Panc1 (cell line): ENCODE results near the gene ARMC12. TPM values are rescaled to one million over a fixed set of nuclear protein-coding genes. Genes with fewer than 3 reads are reported as not detected.

ENCODE experiments used
- ATAC-seq: fragments of 200-7000 bp; cut with Tn5 transposase; 2 replicates; pipeline ENCODE4 v1.9.1; 2020; ENCODE audit warnings: mild to moderate bottlenecking, moderate library complexity
- BruUV-seq: library from RNA; stranded (reverse); fragments of 400-500 nt; replicated peaks from 2 replicates; lab custom pipeline; 2021; lab: Mats Ljungman, UMichigan
- CTCF ChIA-PET: fragments of 300-600 bp; sonication (Branson Sonifier 250); formaldehyde crosslinking; loops from one replicate; lab custom pipeline; 2022; ENCODE audit warnings: antibody characterized with exemption; lab: Charles Lee
- POLR2A ChIA-PET: fragments of 300-600 bp; sonication (Branson Sonifier 250); formaldehyde crosslinking; loops from one replicate; lab custom pipeline; 2022; ENCODE audit warnings: antibody characterized with exemption; lab: Charles Lee
- DNase-seq: peaks from one replicate; pipeline ENCODE4 v3.0.0-alpha.2; 2010; ENCODE audit warnings: low read depth, low spot score
- H3K27ac ChIP-seq: 2 replicates; pipeline ENCODE4 v1.5.1; 2011; ENCODE audit warnings: mild to moderate bottlenecking, low read length, inconsistent platforms
- H3K27me3 ChIP-seq: fragments of 200-500 bp; sonication (Bioruptor generic); 2 replicates; pipeline ENCODE4 v1.6.0; 2014; ENCODE audit warnings: low read length, inconsistent platforms; ENCODE audit not compliant: control insufficient read depth, insufficient read depth
- H3K36me3 ChIP-seq: fragments of 200-500 bp; sonication (Bioruptor generic); 2 replicates; pipeline ENCODE4 v1.5.1; 2014; ENCODE audit warnings: inconsistent platforms, mild to moderate bottlenecking, low read length, moderate library complexity; ENCODE audit not compliant: control insufficient read depth, insufficient read depth
- H3K4me1 ChIP-seq: 2 replicates; pipeline ENCODE4 v1.5.1; 2011; ENCODE audit warnings: inconsistent platforms, mild to moderate bottlenecking, low read length, moderate library complexity; ENCODE audit not compliant: control insufficient read depth, insufficient read depth
- H3K4me3 ChIP-seq, 2 experiments: 2 replicates each; pipeline ENCODE4 v1.5.1; 2011 to 2012; ENCODE audit warnings: low read depth in 2 of 2, low read length in 2 of 2, mild to moderate bottlenecking in 2 of 2, inconsistent platforms in 1 of 2, moderate library complexity in 1 of 2
- H3K9me3 ChIP-seq: fragments of 200-500 bp; sonication (Bioruptor generic); 2 replicates; pipeline ENCODE4 v1.5.1; 2014; ENCODE audit warnings: low read depth, mild to moderate bottlenecking, inconsistent platforms, low read length, moderate library complexity; ENCODE audit not compliant: control insufficient read depth, insufficient read depth
- POLR2AphosphoS5 ChIP-seq: IDR thresholded peaks from 2 replicates; pipeline ENCODE4 v1.6.1; 2012; ENCODE audit warnings: mild to moderate bottlenecking, low read depth, low read length, moderate library complexity
- SIN3A ChIP-seq: IDR thresholded peaks from 2 replicates; pipeline ENCODE4 v1.6.1; 2012; ENCODE audit warnings: low read depth, mild to moderate bottlenecking, low read length, moderate library complexity, borderline replicate concordance; ENCODE audit not compliant: insufficient read depth
- TCF7L2 ChIP-seq: IDR thresholded peaks from 2 replicates; pipeline ENCODE4 v1.6.1; 2011; ENCODE audit warnings: mild to moderate bottlenecking, low read depth, low read length, inconsistent platforms
- in situ Hi-C: cut with HindIII; loops from 2 replicates; pipeline ENCODE4 v1.10.0; 2016; ENCODE audit warnings: low sequenced_read_pairs, low pct_unique_long_range_greater_than_20kb
- intact Hi-C: fragments of 100-400 bp; cut with micrococcal nuclease; formaldehyde crosslinking; loops from one replicate; pipeline ENCODE4 v1.10.0; 2022; ENCODE audit not compliant: unreplicated experiment
- total RNA-seq: library from RNA; stranded (reverse); gene quantifications from one replicate; pipeline ENCODE4 v1.2.1, GENCODE V29; 2021; ENCODE audit not compliant: unreplicated experiment
- TF ChIP-seq, protein P1 (sequence below), 2 experiments: IDR thresholded peaks; 2 replicates each; pipeline ENCODE4 v1.6.1; 2011 to 2012; ENCODE audit warnings: low read depth in 2 of 2, control low read depth in 1 of 2, low read length in 1 of 2, mild to moderate bottlenecking in 1 of 2, moderate library complexity in 1 of 2; ENCODE audit not compliant: insufficient read depth in 1 of 2
- TF ChIP-seq, protein P2 (sequence below): fragments of 450-650 bp; IDR thresholded peaks from 2 replicates; pipeline ENCODE4 v1.5.1; 2017; ENCODE audit warnings: mild to moderate bottlenecking

Gene ARMC12
- total RNA-seq, 1 experiment from 2014 or later: 1.4 TPM

DNA sequence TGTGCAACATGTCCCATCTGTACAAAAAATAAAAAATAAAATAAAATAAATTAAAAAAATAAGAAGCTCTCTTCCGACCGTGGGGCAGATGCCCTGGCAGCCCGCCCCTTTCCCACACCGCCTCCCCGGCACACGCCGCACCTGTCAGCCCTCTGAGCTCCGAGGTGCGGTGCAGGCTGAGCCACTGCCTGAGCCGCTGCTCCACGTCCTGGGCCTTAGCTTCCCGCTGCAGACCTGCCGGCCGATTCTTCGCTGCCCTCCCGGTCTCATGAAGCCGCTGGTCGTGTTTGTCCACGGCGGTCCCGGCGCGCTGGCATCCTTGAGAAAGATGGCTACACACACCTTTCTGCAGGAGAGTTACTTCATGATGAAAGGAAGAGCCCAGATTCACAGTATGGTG is 28.9 kb downstream of the ARMC12 start:
- no peaks in the 10 kb centered on the region for H3K9me3 ChIP-seq
- DNase-seq: no peak

DNA sequence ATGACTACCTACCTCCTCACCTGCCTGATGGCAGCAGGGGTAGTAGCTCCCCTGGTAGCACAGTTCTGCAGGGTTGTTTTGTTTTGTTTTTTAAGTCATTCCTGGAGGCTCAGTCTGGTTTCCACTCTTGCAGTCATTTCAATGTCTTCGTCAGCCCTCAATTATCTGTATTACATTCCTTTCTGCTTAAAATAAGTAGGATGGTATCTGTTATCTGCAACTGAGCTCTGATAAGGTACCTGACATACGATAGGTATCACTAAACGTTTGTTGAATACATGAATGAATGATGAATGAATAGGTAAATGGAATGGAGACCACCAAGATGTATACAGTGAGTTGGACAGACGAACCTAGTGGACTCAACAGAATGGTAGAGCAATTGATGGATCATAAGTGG is 32.4 kb downstream of the ARMC12 start:
- CTCF ChIA-PET: interaction anchor here (0.6 kb wide), 1 partner anchor 11 kb away, joined by 4 read pairs; no protein-coding TSS in a partner anchor
- no peak overlapping the region for H3K4me3 ChIP-seq
- H3K27ac ChIP-seq: no peak overlapping the region
- H3K27me3 ChIP-seq: peaks cover 4% of the 10 kb centered on the region; the same call in 1 of the 2 replicates
- POLR2A ChIA-PET: no interaction called here
- ATAC-seq (no peak), DNase-seq (no peak)
- intact Hi-C loops (no loop called here), in situ Hi-C loops (no loop called here)
- H3K36me3 ChIP-seq: no peaks in the 10 kb centered on the region
- H3K4me1 ChIP-seq: no peaks in the 10 kb centered on the region
- BruUV-seq: no TSS peak
- TF ChIP-seq SIN3A (no peak), TCF7L2 (no peak), POLR2AphosphoS5 (no peak)
- TF ChIP-seq, protein P1, sequence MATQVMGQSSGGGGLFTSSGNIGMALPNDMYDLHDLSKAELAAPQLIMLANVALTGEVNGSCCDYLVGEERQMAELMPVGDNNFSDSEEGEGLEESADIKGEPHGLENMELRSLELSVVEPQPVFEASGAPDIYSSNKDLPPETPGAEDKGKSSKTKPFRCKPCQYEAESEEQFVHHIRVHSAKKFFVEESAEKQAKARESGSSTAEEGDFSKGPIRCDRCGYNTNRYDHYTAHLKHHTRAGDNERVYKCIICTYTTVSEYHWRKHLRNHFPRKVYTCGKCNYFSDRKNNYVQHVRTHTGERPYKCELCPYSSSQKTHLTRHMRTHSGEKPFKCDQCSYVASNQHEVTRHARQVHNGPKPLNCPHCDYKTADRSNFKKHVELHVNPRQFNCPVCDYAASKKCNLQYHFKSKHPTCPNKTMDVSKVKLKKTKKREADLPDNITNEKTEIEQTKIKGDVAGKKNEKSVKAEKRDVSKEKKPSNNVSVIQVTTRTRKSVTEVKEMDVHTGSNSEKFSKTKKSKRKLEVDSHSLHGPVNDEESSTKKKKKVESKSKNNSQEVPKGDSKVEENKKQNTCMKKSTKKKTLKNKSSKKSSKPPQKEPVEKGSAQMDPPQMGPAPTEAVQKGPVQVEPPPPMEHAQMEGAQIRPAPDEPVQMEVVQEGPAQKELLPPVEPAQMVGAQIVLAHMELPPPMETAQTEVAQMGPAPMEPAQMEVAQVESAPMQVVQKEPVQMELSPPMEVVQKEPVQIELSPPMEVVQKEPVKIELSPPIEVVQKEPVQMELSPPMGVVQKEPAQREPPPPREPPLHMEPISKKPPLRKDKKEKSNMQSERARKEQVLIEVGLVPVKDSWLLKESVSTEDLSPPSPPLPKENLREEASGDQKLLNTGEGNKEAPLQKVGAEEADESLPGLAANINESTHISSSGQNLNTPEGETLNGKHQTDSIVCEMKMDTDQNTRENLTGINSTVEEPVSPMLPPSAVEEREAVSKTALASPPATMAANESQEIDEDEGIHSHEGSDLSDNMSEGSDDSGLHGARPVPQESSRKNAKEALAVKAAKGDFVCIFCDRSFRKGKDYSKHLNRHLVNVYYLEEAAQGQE (IDR thresholded peaks at IDR 0.05; ENCODE audit: insufficient read depth in 1 of 2, low read depth in 2 of 2, low read length in 1 of 2): no peak
- TF ChIP-seq, protein P2, sequence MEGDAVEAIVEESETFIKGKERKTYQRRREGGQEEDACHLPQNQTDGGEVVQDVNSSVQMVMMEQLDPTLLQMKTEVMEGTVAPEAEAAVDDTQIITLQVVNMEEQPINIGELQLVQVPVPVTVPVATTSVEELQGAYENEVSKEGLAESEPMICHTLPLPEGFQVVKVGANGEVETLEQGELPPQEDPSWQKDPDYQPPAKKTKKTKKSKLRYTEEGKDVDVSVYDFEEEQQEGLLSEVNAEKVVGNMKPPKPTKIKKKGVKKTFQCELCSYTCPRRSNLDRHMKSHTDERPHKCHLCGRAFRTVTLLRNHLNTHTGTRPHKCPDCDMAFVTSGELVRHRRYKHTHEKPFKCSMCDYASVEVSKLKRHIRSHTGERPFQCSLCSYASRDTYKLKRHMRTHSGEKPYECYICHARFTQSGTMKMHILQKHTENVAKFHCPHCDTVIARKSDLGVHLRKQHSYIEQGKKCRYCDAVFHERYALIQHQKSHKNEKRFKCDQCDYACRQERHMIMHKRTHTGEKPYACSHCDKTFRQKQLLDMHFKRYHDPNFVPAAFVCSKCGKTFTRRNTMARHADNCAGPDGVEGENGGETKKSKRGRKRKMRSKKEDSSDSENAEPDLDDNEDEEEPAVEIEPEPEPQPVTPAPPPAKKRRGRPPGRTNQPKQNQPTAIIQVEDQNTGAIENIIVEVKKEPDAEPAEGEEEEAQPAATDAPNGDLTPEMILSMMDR: no peak
- H3K9me3 ChIP-seq: no peaks in the 10 kb centered on the region

More for the DNA sequence above, 28.9 kb downstream of the ARMC12 start:
- H3K27me3 ChIP-seq: peaks cover 9% of the 10 kb centered on the region
- no peak for TF ChIP-seq SIN3A
- CTCF ChIA-PET: no interaction called here
- H3K4me3 ChIP-seq: no peak overlapping the region
- intact Hi-C loops (no loop called here), in situ Hi-C loops (no loop called here)
- ATAC-seq: no peak
- no peaks in the 10 kb centered on the region for H3K36me3 ChIP-seq
- no peak overlapping the region for H3K27ac ChIP-seq
- POLR2A ChIA-PET: no interaction called here
- H3K4me1 ChIP-seq: no peaks in the 10 kb centered on the region
- no TSS peak for BruUV-seq

DNA sequence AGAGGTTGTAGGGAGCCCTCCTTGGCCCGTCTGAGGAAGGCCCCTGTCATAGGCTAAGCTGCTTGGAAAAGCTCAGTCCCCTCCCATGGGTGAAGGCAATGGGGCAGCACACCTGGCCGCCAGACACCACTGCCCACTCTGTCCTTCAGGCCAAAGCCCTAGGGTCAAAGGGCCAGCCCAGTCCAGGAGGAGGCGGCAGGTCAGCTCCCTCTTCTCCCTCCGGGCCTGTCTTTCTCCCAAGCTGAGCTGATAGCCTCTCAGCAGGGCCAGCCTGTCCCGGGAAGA is 34.5 kb downstream of the ARMC12 start:
- Histone ChIP-seq H3K4me3 (no peak overlapping the region), H3K36me3 (no peaks in the 10 kb centered on the region), H3K27me3 (peaks cover 4% of the 10 kb centered on the region; the same call in 1 of the 2 replicates), H3K4me1 (no peaks in the 10 kb centered on the region), H3K27ac (no peak overlapping the region), H3K9me3 (no peaks in the 10 kb centered on the region)
- intact Hi-C loops: no loop called here
- in situ Hi-C loops: no loop called here
- no peak for TF ChIP-seq SIN3A
- TF ChIP-seq, protein P2: no peak
- TF ChIP-seq, protein P1 (IDR thresholded peaks at IDR 0.05; ENCODE audit: insufficient read depth in 1 of 2, low read depth in 2 of 2, low read length in 1 of 2): no peak
- TF ChIP-seq POLR2AphosphoS5: no peak
- no peak for TF ChIP-seq TCF7L2
- ATAC-seq: 0 out of 2 replicates have a peak, but pooled peaks have one; percentile 37
- BruUV-seq: no TSS peak
- ChIA-PET CTCF (no interaction called here), POLR2A (no interaction called here)
- DNase-seq: no peak
